Measurements from ENCODE around the gene PLCL1.

DNA sequence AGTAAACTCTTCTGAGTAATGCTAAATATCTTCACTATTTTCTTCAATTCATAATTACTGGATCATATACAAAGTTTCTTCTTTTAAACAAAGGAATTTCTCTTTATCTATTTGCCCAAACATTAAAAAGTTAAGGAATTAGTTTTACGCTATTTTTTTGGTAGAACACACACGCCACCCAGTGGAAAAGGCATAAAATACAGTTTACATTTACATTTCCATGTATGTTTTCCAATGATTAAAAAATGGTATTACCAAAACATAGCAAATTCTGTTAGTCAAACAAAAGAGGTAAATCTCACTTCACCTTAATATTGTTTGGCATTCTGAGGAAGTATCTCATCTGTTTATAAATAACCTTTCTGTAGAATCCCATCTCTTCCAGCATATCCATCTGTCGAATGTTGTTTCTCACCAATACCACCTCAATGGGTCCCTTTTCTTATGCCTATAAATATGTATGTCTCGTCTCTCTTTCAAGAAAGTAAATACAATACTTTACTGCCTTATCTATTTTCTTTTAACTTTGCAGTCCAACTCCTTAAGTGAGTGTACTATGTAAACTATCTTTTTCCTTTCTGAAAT is 26.5 kb upstream of the PLCL1 start:
- TF ChIP-seq CTCF (IDR thresholded peaks at IDR 0.05) = peak; percentile 41 to 75 (median 74)
- TF ChIP-seq POLR2A (IDR thresholded peaks at IDR 0.05) = no peak
- no peak for TF ChIP-seq EP300 (IDR thresholded peaks at IDR 0.05)
